Nephron progenitor cell (in vitro differentiated cells): ENCODE results near the gene SHC3.

ENCODE experiments used
- DNase-seq: peaks from one replicate; pipeline ENCODE4 v3.0.0; 2021
- H3K27ac Mint-ChIP-seq: 2 replicates; pipeline ENCODE4 v1.8.0; 2021; ENCODE audit warnings: mild to moderate bottlenecking, moderate library complexity, mixed read lengths
- H3K27me3 Mint-ChIP-seq: 2 replicates; pipeline ENCODE4 v1.8.0; 2021; ENCODE audit warnings: mild to moderate bottlenecking, low read depth, mixed read lengths; ENCODE audit not compliant: poor library complexity
- H3K36me3 Mint-ChIP-seq: 2 replicates; pipeline ENCODE4 v1.8.0; 2021; ENCODE audit warnings: low read depth, mixed read lengths
- H3K4me1 Mint-ChIP-seq: 2 replicates; pipeline ENCODE4 v1.8.0; 2021; ENCODE audit warnings: mixed read lengths
- H3K4me3 Mint-ChIP-seq: 2 replicates; pipeline ENCODE4 v1.8.0; 2021; ENCODE audit warnings: mild to moderate bottlenecking, moderate library complexity, mixed read lengths
- H3K9me3 Mint-ChIP-seq: 2 replicates; pipeline ENCODE4 v1.8.0; 2021; ENCODE audit warnings: mild to moderate bottlenecking, moderate library complexity, mixed read lengths
- TF ChIP-seq, protein P1 (sequence below): fragments of 200-600 bp; sonication (generic); IDR thresholded peaks from 2 replicates; pipeline ENCODE4 v1.5.0; 2021; ENCODE audit warnings: antibody characterized with exemption

The SHC3 gene

DNA sequence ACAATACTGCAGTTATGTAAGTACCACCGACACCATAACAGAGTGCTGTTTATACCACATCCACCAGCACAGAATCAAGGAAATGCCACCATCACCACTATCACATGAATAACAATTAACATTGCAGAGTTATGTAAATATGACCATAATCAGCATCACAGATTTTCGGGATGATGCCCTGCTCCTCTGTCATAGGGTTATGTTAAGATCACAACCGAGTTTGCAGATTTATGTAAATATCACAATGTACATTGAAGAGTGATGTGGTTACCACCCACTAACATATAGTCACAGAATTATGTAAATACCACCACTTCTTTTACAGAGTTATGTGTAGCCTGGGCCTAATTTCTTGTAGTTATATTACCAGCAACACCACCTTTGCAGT, 61.8 kb downstream of the SHC3 start:
- TF ChIP-seq, protein P1, sequence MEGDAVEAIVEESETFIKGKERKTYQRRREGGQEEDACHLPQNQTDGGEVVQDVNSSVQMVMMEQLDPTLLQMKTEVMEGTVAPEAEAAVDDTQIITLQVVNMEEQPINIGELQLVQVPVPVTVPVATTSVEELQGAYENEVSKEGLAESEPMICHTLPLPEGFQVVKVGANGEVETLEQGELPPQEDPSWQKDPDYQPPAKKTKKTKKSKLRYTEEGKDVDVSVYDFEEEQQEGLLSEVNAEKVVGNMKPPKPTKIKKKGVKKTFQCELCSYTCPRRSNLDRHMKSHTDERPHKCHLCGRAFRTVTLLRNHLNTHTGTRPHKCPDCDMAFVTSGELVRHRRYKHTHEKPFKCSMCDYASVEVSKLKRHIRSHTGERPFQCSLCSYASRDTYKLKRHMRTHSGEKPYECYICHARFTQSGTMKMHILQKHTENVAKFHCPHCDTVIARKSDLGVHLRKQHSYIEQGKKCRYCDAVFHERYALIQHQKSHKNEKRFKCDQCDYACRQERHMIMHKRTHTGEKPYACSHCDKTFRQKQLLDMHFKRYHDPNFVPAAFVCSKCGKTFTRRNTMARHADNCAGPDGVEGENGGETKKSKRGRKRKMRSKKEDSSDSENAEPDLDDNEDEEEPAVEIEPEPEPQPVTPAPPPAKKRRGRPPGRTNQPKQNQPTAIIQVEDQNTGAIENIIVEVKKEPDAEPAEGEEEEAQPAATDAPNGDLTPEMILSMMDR = no peak
- DNase-seq = no peak
- no peaks in the 10 kb centered on the region for H3K4me1 Mint-ChIP-seq
- no peak overlapping the region for H3K27ac Mint-ChIP-seq
- peaks cover 5% of the 10 kb centered on the region for H3K27me3 Mint-ChIP-seq
- no peaks in the 10 kb centered on the region for H3K36me3 Mint-ChIP-seq
- no peaks in the 10 kb centered on the region for H3K9me3 Mint-ChIP-seq
- H3K4me3 Mint-ChIP-seq = no peak overlapping the region

DNA sequence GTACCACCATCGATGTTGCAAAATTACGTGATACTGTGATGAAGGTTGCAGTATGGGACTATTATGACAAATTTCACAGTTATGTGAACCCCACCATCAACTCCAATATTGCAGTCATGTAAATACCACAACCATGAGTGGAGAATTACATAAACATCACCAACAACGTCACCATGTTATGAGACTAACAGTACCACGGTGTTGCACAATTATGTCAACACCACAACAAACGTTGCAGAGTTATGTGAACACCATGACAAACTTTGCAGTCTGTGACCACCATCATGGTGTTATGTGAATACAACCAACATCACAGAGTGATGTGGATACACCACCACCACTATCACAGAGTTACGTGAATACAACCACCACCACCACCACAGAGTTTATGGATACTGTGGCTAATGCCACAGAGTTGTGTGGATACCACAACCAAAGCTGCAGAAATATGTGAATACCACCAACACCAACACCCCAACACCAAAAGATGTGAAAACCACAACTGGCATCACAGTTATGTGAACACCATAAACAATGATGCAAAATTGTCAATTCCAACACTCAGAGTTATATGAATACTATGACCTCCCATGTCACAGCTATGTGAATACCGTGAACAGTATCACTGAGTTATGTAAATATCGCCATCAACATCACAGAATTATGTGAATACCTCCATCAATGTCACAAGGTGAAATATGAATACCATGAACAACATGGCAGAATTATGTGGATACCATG, 62.4 kb downstream of the SHC3 start:
- H3K36me3 Mint-ChIP-seq = no peaks in the 10 kb centered on the region
- H3K27me3 Mint-ChIP-seq = peaks cover 5% of the 10 kb centered on the region
- H3K4me3 Mint-ChIP-seq = no peak overlapping the region
- no peak overlapping the region for H3K27ac Mint-ChIP-seq
- H3K9me3 Mint-ChIP-seq = no peaks in the 10 kb centered on the region
- no peaks in the 10 kb centered on the region for H3K4me1 Mint-ChIP-seq
- TF ChIP-seq, protein P1 = no peak
- no peak for DNase-seq

GRCh38 chr9:89115426-89115825, 63.2 kb downstream of the SHC3 start:
- Mint-ChIP-seq H3K9me3 (no peaks in the 10 kb centered on the region), H3K27ac (no peak overlapping the region), H3K27me3 (peaks cover 5% of the 10 kb centered on the region), H3K4me3 (no peak overlapping the region), H3K36me3 (no peaks in the 10 kb centered on the region), H3K4me1 (no peaks in the 10 kb centered on the region)
- DNase-seq = no peak
- TF ChIP-seq, protein P1 = no peak

GRCh38 chr9:89114741-89115140, 63.9 kb downstream of the SHC3 start:
- no peak overlapping the region for H3K4me3 Mint-ChIP-seq

GRCh38 chr9:89113851-89114250, 64.8 kb downstream of the SHC3 start:
- peaks cover 2% of the 10 kb centered on the region for H3K27me3 Mint-ChIP-seq
- no peak overlapping the region for H3K4me3 Mint-ChIP-seq
- H3K4me1 Mint-ChIP-seq = no peaks in the 10 kb centered on the region
- TF ChIP-seq, protein P1 = no peak
- H3K27ac Mint-ChIP-seq = no peak overlapping the region
- DNase-seq = no peak
- no peaks in the 10 kb centered on the region for H3K36me3 Mint-ChIP-seq
- no peaks in the 10 kb centered on the region for H3K9me3 Mint-ChIP-seq

More at GRCh38 chr9:89114741-89115140, 63.9 kb downstream of the SHC3 start:
- TF ChIP-seq, protein P1 = no peak
- H3K27me3 Mint-ChIP-seq = peaks cover 5% of the 10 kb centered on the region
- H3K36me3 Mint-ChIP-seq = no peaks in the 10 kb centered on the region
- no peak for DNase-seq
- no peak overlapping the region for H3K27ac Mint-ChIP-seq
- no peaks in the 10 kb centered on the region for H3K4me1 Mint-ChIP-seq
- no peaks in the 10 kb centered on the region for H3K9me3 Mint-ChIP-seq

GRCh38 chr9:89112243-89112642, 66.4 kb downstream of the SHC3 start:
- H3K36me3 Mint-ChIP-seq = no peaks in the 10 kb centered on the region
- H3K4me1 Mint-ChIP-seq = no peaks in the 10 kb centered on the region
- TF ChIP-seq, protein P1 = no peak
- H3K9me3 Mint-ChIP-seq = no peaks in the 10 kb centered on the region
- no peak for DNase-seq
- no peaks in the 10 kb centered on the region for H3K27me3 Mint-ChIP-seq
- H3K4me3 Mint-ChIP-seq = no peak overlapping the region
- no peak overlapping the region for H3K27ac Mint-ChIP-seq
